H9 (cell line): Measurements from ENCODE around the gene CASP10. TPM values are rescaled to one million over a fixed set of nuclear protein-coding genes. Genes with fewer than 3 reads are reported as not detected.

Experiments used
- DNase-seq: peaks from one replicate; pipeline ENCODE4 v3.0.0-alpha.2; 2017
- H2AFZ ChIP-seq: one replicate; pipeline ENCODE4 v1.6.1; 2013; ENCODE audit warnings: mild to moderate bottlenecking, low read length, control low read depth, moderate library complexity
- H2AK5ac ChIP-seq: 2 replicates; pipeline ENCODE4 v1.6.1; 2013; ENCODE audit warnings: low read length, control low read depth, mixed read lengths; ENCODE audit not compliant: insufficient read length
- H2BK120ac ChIP-seq: one replicate; pipeline ENCODE4 v1.6.1; 2013; ENCODE audit warnings: low read depth, mild to moderate bottlenecking, low read length, control low read depth, inconsistent platforms; ENCODE audit not compliant: poor library complexity, severe bottlenecking
- H2BK12ac ChIP-seq: 2 replicates; pipeline ENCODE4 v1.6.1; 2013; ENCODE audit warnings: low read length, control low read depth, mixed read lengths, low read depth; ENCODE audit not compliant: insufficient read length
- H2BK15ac ChIP-seq: 2 replicates; pipeline ENCODE4 v1.6.1; 2013; ENCODE audit warnings: low read depth, low read length, control low read depth
- H2BK20ac ChIP-seq: one replicate; pipeline ENCODE4 v1.6.1; 2013; ENCODE audit warnings: low read depth, mild to moderate bottlenecking, low read length, control low read depth, inconsistent platforms; ENCODE audit not compliant: poor library complexity, severe bottlenecking
- H2BK5ac ChIP-seq: 2 replicates; pipeline ENCODE4 v1.6.1; 2013; ENCODE audit warnings: low read length, control low read depth, mixed read lengths; ENCODE audit not compliant: insufficient read length
- H3K14ac ChIP-seq: 2 replicates; pipeline ENCODE4 v1.6.1; 2013; ENCODE audit warnings: low read length, control low read depth; ENCODE audit not compliant: insufficient read depth
- H3K18ac ChIP-seq: 2 replicates; pipeline ENCODE4 v1.6.1; 2013; ENCODE audit warnings: low read depth, mild to moderate bottlenecking, mixed read lengths, low read length, control low read depth; ENCODE audit not compliant: insufficient read length
- H3K23ac ChIP-seq: 2 replicates; pipeline ENCODE4 v1.6.1; 2013; ENCODE audit warnings: low read length, control low read depth, mixed read lengths, low read depth; ENCODE audit not compliant: insufficient read length
- H3K23me2 ChIP-seq: 2 replicates; pipeline ENCODE4 v1.6.1; 2013; ENCODE audit warnings: low read depth, mild to moderate bottlenecking, mixed read lengths, low read length, control low read depth; ENCODE audit not compliant: insufficient read length, poor library complexity, severe bottlenecking
- H3K27ac ChIP-seq: 2 replicates; pipeline ENCODE4 v1.5.1; 2013; ENCODE audit warnings: low read length, control low read depth, mixed read lengths, low read depth; ENCODE audit not compliant: insufficient read length
- H3K27me3 ChIP-seq: 2 replicates; pipeline ENCODE4 v1.6.1; 2013; ENCODE audit warnings: low read length, control low read depth, inconsistent platforms; ENCODE audit not compliant: insufficient read depth
- H3K4ac ChIP-seq: 2 replicates; pipeline ENCODE4 v1.6.1; 2013; ENCODE audit warnings: low read depth, mild to moderate bottlenecking, control low read depth, inconsistent platforms, low read length, moderate library complexity
- H3K4me1 ChIP-seq: 2 replicates; pipeline ENCODE4 v1.6.1; 2013; ENCODE audit warnings: low read length, control low read depth, inconsistent platforms; ENCODE audit not compliant: insufficient read depth
- H3K4me2 ChIP-seq: 2 replicates; pipeline ENCODE4 v1.6.1; 2013; ENCODE audit warnings: low read length, control low read depth, mixed read lengths; ENCODE audit not compliant: insufficient read length, insufficient read depth
- H3K56ac ChIP-seq: 2 replicates; pipeline ENCODE4 v1.6.1; 2013; ENCODE audit warnings: low read depth, mild to moderate bottlenecking, mixed read lengths, low read length, control low read depth; ENCODE audit not compliant: insufficient read length
- H3K79me1 ChIP-seq: 2 replicates; pipeline ENCODE4 v1.6.1; 2013; ENCODE audit warnings: low read depth, mild to moderate bottlenecking, moderate library complexity, low read length, control low read depth, inconsistent platforms; ENCODE audit not compliant: insufficient read depth, poor library complexity, severe bottlenecking
- H3K79me2 ChIP-seq: 2 replicates; pipeline ENCODE4 v1.6.1; 2013; ENCODE audit warnings: low read length, control low read depth, inconsistent platforms; ENCODE audit not compliant: insufficient read depth
- H3K9ac ChIP-seq: 2 replicates; pipeline ENCODE4 v1.6.1; 2013; ENCODE audit warnings: low read length, control low read depth, mixed read lengths; ENCODE audit not compliant: insufficient read length; ENCODE audit errors: extremely low read depth
- H3K9me3 ChIP-seq: one replicate; pipeline ENCODE4 v1.6.1; 2013; ENCODE audit warnings: low read depth, low read length, inconsistent platforms; ENCODE audit not compliant: control insufficient read depth
- H3T11ph ChIP-seq: one replicate; pipeline ENCODE4 v1.6.1; 2013; ENCODE audit warnings: mild to moderate bottlenecking, low read length, control low read depth, inconsistent platforms
- H4K20me1 ChIP-seq: one replicate; pipeline ENCODE4 v1.6.1; 2013; ENCODE audit not compliant: control insufficient read depth, insufficient read length, insufficient read depth
- H4K5ac ChIP-seq: 2 replicates; pipeline ENCODE4 v1.6.1; 2013; ENCODE audit warnings: low read depth, mild to moderate bottlenecking, mixed read lengths, low read length, control low read depth; ENCODE audit not compliant: insufficient read length
- H4K8ac ChIP-seq: replicated peaks from 2 replicates; pipeline ENCODE4 v1.6.1; 2013; ENCODE audit warnings: low read length, control low read depth, mixed read lengths, low read depth; ENCODE audit not compliant: insufficient read length
- H4K91ac ChIP-seq: 2 replicates; pipeline ENCODE4 v1.6.1; 2013; ENCODE audit warnings: low read depth, mild to moderate bottlenecking, moderate library complexity, mixed read lengths, low read length, control low read depth; ENCODE audit not compliant: insufficient read length
- H3K27ac Mint-ChIP-seq, 3 experiments: 2 replicates in 2 of 3; 3 replicates in 1 of 3; pipeline ENCODE4 v1.8.0; 2020 to 2021; ENCODE audit warnings: mixed read lengths in 3 of 3, mild to moderate bottlenecking in 1 of 3, moderate library complexity in 1 of 3
- H3K27me3 Mint-ChIP-seq: 2 replicates; pipeline ENCODE4 v1.8.0; 2021; ENCODE audit warnings: low read depth, mild to moderate bottlenecking, moderate library complexity, mixed read lengths
- H3K36me3 Mint-ChIP-seq, 3 experiments: 2 replicates in 2 of 3; 3 replicates in 1 of 3; pipeline ENCODE4 v1.8.0; 2020 to 2021; ENCODE audit warnings: low read depth in 3 of 3, mixed read lengths in 3 of 3; ENCODE audit not compliant: insufficient read depth in 1 of 3
- H3K4me1 Mint-ChIP-seq, 2 experiments: 2 replicates each; pipeline ENCODE4 v1.8.0; 2020; ENCODE audit warnings: mixed read lengths in 2 of 2
- H3K4me3 Mint-ChIP-seq, 2 experiments: 2 replicates in 1 of 2; 3 replicates in 1 of 2; pipeline ENCODE4 v1.8.0; 2020 to 2021; ENCODE audit warnings: mild to moderate bottlenecking in 2 of 2, mixed read lengths in 2 of 2, moderate library complexity in 1 of 2
- H3K9me3 Mint-ChIP-seq, 2 experiments: 2 replicates in 1 of 2; 3 replicates in 1 of 2; pipeline ENCODE4 v1.8.0; 2020; ENCODE audit warnings: mild to moderate bottlenecking in 2 of 2, mixed read lengths in 2 of 2, moderate library complexity in 1 of 2
- WGBS: extraction: QIAGEN DNeasy Blood & Tissue Kit; methylation state at CpG from one replicate; pipeline ENCODE4 v1.1.7; 2013; ENCODE audit warnings: missing lambda C conversion rate, low lambda C conversion rate, mixed read lengths; ENCODE audit not compliant: insufficient read length; ENCODE audit errors: extremely low coverage; 5-methylcytosine and 5-hydroxymethylcytosine counted together
- total RNA-seq: library from RNA; stranded (reverse); gene quantifications from 2 replicates; pipeline ENCODE4 v1.2.1, GENCODE V29; 2021
- TF ChIP-seq, protein P1 (sequence below): fragments of 200-600 bp; sonication (generic); conservative IDR thresholded peaks from 3 replicates; pipeline ENCODE4 v1.8.0; 2021; ENCODE audit warnings: antibody characterized with exemption, mild to moderate bottlenecking

The CASP10 gene
- total RNA-seq, 1 experiment from 2014 or later = 2.7 TPM

DNA sequence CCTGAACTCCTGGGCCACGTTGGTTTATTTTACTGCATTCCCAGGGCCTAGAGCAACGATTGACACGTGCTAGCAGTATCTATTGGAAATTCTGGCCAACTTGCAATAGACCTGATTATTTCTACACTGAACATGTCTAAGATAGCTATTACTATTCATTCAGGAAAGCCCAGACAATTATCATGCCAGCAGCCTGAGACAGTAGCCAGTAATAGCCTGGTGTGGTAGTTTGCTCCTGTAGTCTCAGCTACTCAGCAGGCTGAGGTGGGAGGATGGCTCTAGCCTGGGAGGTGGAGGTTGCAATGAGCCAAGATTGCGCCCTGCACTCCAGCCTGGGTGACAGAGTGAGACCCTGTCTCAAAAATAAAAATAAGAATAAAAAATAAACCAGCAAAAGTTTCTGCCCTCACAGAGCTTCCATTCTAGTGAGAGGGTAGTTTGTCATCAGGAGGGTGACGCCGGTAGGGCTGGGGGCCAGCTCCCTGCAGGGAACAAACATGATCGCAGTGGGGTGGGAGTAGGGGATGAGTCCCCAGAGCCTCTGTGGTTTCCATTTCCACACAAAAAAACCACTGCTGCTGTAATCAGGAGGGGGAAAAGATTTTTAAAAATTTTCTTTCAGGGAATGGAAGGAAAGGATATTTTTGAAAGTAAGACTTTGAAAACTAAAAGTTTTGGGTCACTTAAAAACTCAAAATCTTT lies 81.7 kb downstream of the CASP10 start:
- Histone ChIP-seq H2BK20ac (no peak overlapping the region), H3K79me2 (no peaks in the 10 kb centered on the region), H3K79me1 (no peaks in the 10 kb centered on the region), H2BK120ac (no peak overlapping the region), H4K5ac (no peak overlapping the region), H3K4ac (no peak overlapping the region), H3K4me2 (no peak overlapping the region), H3K14ac (no peak overlapping the region), H3K23ac (no peak overlapping the region), H3K9ac (no peak overlapping the region), H3K4me1 (no peaks in the 10 kb centered on the region), H2AK5ac (no peak overlapping the region), H3K27me3 (no peaks in the 10 kb centered on the region), H3T11ph (no peak overlapping the region), H3K23me2 (no peaks in the 10 kb centered on the region), H3K18ac (no peak overlapping the region), H2AFZ (no peak overlapping the region), H3K56ac (no peak overlapping the region), H4K91ac (no peak overlapping the region), H4K20me1 (no peaks in the 10 kb centered on the region), H3K27ac (no peak overlapping the region), H4K8ac (no peak overlapping the region), H3K9me3 (no peaks in the 10 kb centered on the region), H2BK12ac (no peak overlapping the region), H2BK5ac (no peak overlapping the region), H2BK15ac (no peak overlapping the region)
- H3K4me3 Mint-ChIP-seq = no peak overlapping the region
- no peaks in the 10 kb centered on the region; a peak in 1 of 7 replicates for H3K36me3 Mint-ChIP-seq
- no CpG with 5 or more reads among the region's 7 CpGs for WGBS
- peak overlapping the region in 1 of 3 experiments; percentile 66; a peak in 1 of 7 replicates for H3K27ac Mint-ChIP-seq
- H3K9me3 Mint-ChIP-seq = no peaks in the 10 kb centered on the region
- peaks cover 3 to 8% of the 10 kb centered on the region in 2 experiments; a peak in 3 of 4 replicates for H3K4me1 Mint-ChIP-seq
- TF ChIP-seq, protein P1, sequence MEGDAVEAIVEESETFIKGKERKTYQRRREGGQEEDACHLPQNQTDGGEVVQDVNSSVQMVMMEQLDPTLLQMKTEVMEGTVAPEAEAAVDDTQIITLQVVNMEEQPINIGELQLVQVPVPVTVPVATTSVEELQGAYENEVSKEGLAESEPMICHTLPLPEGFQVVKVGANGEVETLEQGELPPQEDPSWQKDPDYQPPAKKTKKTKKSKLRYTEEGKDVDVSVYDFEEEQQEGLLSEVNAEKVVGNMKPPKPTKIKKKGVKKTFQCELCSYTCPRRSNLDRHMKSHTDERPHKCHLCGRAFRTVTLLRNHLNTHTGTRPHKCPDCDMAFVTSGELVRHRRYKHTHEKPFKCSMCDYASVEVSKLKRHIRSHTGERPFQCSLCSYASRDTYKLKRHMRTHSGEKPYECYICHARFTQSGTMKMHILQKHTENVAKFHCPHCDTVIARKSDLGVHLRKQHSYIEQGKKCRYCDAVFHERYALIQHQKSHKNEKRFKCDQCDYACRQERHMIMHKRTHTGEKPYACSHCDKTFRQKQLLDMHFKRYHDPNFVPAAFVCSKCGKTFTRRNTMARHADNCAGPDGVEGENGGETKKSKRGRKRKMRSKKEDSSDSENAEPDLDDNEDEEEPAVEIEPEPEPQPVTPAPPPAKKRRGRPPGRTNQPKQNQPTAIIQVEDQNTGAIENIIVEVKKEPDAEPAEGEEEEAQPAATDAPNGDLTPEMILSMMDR = no peak
- DNase-seq = no peak
- H3K27me3 Mint-ChIP-seq = no peaks in the 10 kb centered on the region
